Esophagus muscularis mucosa (tissue), 4 donors: ENCODE data around the gene PID1.

ENCODE experiments used
- CTCF ChIP-seq, 3 experiments: fragments of 200-600 bp in 2 of 3; fragments of 450-650 bp in 1 of 3; sonication (generic) in 2 of 3; IDR thresholded peaks; one replicate each; pipeline ENCODE4 v1.5.1; 2017 to 2019; ENCODE audit warnings: antibody characterized with exemption in 3 of 3, mild to moderate bottlenecking in 2 of 3, moderate library complexity in 1 of 3
- EP300 ChIP-seq: sonication (generic); formaldehyde crosslinking; IDR thresholded peaks from one replicate; pipeline ENCODE4 v1.6.1; 2017; ENCODE audit warnings: antibody characterized with exemption
- POLR2A ChIP-seq: fragments of 450-650 bp; IDR thresholded peaks from one replicate; pipeline ENCODE4 v1.6.1; 2017; ENCODE audit warnings: antibody characterized with exemption, moderate library complexity, mild to moderate bottlenecking, low read depth
- POLR2AphosphoS5 ChIP-seq, 2 donors: sonication (generic); formaldehyde crosslinking; IDR thresholded peaks; one replicate each; pipeline ENCODE4 v1.6.1; 2017; ENCODE audit warnings: antibody characterized with exemption in 2 of 2

- TF ChIP-seq CTCF (IDR thresholded peaks at IDR 0.05), result no peak
- no peak for TF ChIP-seq POLR2A
- no peak for TF ChIP-seq POLR2AphosphoS5 (IDR thresholded peaks at IDR 0.05)
- TF ChIP-seq EP300, result no peak
These were observed 249.0 kb downstream of the PID1 start for GRCh38 chr2:229022071-229022470.
